HPDE6-E6E7 (cell line): ENCODE data around the gene GDF10.

ENCODE experiments used
- DNase-seq: peaks from one replicate; pipeline ENCODE4 v3.0.0; 2011; ENCODE audit warnings: missing footprints; ENCODE audit errors: extremely low spot score

GDF10 gene

DNA sequence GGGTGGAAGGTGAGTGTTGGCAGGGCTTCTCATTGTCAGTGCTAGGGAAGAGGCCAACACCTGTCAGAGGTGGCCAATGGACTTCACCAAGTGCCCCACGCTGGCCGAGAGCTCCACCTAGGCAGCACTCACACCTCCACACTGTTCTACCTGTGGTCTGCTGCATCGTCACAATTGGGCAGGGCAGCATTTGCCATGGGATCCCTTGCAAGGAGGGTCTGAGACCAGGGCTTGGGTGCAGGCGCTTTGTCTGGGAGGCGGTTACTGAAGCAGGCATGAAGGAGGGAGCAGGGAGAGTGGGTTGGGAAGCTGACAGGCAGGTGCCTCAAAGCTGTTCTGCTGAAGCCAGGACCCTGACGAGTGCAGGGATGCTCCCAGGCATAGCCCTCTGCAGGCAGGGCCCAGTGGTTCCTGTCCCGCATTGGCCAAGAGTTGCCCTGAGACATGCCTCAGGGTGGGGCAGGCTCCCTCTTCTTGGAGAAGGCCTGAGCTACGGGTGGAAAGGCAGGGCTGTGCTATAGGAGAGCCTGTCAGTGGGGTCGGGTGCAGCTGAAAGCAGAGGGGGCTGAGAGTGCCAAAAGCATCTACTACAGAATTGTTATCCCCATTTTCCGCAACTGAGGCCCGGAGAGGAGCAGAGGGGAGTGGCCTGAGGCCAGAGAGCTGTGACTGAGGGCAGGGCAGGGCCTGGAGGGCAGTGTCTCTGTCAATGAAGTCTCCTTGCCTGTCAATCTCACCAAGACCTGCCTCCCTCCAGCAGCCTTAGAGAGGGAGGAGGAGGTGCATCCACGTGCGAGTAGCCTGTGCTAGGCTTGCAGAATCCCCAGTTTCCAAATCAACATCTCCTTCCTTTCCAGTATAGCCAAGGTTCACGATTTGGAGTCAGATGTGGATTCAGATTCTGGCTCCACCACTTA is 52.2 kb downstream of the GDF10 start:
- no peak for DNase-seq

DNA sequence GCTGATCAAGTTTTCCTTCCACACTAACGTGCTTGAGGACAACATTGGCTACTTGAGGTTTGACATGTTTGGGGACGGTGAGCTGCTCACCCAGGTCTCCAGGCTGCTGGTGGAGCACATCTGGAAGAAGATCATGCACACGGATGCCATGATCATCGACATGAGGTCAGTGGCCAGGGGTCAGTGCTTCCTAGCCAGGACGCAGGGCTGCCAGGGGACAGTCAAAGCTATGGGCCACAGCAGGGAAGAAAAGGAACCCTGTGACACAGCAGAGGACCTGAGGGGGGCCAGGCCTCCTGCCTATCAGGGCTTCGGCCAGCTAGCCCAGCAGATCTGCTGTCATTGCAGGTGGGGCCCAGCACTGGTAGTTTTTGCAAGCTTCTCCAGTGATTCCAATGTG is 53.4 kb downstream of the GDF10 start:
- no peak for DNase-seq

DNA sequence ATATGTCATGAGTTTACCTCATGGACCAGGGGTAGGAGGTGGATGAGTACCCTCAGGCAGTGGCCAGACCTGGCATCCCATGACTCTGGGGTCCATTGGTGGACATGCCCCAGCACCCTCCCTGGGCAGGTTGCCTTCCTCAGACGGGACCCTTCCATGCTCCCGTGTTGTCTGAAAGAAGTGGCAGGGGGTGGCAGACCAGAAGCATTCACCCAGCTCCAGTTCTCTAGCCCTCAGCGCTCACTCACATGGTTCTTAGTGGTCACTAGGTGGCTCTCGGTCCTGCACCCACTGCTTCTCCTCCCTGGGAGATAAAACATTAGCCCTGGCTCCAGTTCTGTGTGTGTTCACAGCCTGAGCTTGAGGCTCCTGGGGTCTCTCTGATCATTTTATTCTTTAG is 54.2 kb downstream of the GDF10 start:
- peak; percentile 17 for DNase-seq

DNA sequence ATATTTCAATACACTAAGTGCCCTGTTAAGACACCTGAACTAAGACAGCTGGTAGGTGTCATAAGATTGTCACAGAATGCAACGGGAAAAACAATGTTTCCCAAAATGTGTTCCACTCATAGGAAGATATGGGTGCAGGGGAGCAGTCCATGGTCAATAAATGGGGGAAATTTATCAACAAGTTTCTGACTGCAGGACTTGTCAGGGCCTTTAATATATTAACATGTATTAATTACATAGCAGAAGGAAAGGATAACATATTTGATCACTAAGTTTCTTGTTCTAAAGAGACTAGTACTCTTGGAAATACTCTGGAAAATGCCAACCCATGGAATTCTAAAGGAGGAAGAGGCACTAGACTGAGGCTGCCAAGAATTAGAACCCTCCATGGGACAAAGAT is 54.9 kb downstream of the GDF10 start:
- DNase-seq = no peak

DNA sequence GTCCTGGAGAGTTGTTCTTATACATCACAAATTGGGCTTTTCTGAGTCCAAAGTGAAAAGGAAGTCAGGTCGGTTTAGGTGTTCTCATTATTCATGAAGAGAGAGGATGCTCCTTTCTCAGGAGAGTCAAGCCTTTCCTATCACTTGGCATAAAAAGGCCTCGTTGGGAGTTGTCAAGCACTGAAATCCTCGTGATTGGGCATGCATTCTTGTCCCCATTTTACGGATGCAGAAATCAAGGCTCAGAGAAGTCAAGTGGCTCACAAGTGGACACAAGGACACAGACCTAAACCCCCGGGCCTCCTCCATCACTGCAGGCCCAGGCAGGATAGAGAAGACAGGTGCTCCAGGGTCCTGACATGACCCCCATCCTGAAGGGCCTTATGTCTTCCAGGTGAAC is 56.7 kb downstream of the GDF10 start:
- no peak for DNase-seq

DNA sequence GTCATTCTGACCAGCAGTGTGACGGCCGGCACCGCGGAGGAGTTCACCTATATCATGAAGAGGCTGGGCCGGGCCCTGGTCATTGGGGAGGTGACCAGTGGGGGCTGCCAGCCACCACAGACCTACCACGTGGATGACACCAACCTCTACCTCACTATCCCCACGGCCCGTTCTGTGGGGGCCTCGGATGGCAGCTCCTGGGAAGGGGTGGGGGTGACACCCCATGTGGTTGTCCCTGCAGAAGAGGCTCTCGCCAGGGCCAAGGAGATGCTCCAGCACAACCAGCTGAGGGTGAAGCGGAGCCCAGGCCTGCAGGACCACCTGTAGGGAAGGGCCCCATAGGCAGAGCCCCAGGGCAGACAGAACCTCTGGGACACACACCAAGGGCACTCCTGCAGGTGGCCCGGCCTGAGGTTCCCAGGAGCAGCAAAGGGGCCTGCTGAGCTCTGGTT is 57.2 kb downstream of the GDF10 start:
- DNase-seq = no peak

DNA sequence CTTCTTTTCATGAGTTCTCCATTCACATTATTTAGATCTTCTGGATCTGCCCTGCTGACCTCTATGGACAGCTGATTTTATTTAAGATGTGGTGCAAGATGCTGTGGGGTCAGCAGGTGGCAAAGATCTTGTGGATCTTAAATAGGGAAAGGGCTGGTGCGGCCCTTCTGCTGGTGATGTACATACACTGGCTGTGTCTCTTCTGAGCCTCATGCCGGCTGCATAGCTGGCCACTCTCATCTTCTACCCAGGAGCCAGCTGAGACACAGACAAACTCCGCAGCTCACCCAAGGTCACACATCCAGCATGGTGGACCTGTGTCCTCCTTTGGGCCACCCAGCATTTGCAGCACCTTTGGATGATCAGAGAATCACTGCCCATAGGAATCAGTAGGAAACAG is 57.9 kb downstream of the GDF10 start:
- no peak for DNase-seq

DNA sequence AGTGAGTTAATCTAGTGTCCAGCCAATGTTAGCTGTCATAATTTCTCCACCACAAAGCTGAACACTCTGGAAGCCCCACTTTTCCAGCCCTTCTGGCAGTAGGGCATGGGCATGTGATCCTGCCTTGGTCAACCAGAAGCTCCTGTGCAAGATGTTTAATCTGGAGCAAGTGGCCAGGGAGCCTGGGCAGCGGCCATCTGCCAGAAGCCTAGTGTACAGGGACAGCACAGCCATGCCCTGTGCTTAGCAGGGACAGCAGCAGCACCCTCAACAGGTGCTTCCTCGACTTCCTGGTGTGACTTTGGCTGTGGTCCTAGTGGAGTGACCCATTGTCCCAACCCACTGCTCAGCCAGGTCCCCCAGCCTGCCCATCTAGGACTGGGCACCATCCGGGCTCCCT is 58.5 kb downstream of the GDF10 start:
- no peak for DNase-seq

DNA sequence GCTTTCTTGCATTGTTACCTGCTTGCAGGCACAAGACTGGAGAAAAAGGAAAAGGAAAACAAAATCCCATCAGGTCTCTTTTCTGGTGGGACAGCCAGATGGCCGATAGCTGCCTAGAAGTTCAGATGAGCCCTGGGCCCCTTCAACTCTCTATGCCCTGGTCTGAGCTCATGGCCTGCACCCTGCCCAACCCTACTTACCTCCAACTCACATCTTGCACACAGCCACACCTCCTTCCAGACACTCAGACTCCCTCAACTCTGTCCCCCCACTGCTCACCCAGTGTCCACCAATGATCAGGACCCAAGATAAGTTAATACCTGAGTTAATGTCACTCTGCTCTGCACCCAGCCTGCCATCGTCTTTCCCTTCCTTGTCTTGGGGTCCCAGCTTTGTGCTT is 59.1 kb downstream of the GDF10 start:
- no peak for DNase-seq

DNA sequence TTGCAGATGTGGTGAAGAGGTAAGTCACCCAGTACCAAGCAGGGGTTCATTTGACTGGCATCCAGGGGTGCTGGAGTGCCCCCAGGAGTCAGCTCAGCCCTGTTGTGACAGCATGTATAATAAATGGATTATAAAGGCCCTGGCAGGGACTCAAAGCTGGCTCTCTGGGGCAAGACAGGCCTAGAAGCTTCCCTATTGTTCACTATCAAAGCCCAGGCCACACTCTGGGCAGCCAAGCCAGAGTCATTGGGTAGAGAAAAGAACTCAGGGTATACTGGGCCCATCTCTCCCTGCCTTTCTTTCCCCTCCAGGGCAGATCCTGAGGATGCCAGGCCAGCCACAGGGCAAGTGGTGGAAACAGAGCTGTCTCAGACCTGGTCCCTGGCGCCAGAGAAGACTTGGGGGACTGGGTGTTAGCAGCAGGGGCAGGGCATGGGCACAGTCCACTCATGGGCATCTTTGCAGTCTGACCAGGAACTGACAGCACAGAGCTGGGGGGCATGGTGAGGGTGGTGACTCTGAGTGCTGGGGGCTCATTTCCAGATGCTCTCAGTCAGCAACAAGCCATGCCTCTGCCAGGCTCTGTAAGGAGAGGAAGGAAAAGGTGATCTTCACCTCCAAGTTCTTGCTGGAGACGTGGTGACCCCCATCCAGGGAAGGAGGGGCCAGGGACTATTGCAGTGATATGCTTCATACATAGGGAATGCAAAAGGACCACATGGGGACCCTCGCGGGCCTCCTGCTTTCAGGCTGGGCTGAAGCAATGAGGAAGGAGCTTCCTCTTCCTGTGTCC is 59.8 kb downstream of the GDF10 start:
- DNase-seq = no peak

DNA sequence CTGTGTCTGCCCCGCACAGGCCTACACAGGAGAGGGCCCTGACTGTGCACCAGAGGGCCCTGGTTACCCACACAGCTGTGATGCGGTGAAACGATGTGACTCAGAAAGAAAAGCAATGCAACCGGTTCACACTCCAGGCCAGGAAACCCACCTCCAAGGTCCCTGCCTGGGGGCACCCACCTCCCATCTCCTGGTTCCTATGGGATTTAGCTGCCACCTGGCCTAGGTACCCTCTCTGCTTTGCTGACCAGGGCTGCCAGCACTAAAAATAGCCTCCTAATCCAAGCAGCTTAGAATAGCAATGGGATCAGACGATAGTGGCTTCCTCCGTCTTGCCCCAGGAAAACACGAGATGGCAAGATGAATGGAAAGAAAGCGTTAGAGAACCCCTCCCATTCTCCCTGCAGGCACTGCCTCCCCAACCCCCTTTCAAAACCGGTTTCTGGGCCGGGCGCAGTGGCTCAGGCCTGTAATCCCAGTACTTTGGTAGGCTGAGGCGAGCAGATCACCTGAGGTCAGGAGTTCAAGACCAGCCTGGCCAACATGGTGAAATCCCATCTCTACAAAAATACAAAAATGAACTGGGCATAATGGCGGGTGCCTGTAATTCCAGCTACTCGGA is 60.5 kb downstream of the GDF10 start:
- DNase-seq = no peak

DNA sequence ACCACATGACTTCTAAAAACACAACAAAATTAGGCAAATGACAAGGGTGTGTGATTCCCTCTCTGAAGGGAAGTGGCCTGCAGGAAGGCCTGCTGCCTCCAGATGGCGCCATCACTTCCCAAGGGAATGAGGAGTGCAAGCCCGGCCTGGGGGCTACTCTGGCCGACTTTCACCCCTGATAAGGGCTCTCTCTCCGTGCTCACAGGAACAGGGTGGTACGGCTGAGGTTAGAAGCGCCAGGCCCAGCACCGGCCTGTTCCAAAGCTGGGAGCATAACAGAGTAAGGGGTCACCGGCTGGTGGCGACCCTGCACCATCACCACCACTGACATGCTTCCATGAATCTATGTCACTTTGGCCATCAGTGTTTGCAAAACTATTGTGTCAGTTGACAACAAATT is 61.3 kb downstream of the GDF10 start:
- DNase-seq = peak; percentile 40

DNA sequence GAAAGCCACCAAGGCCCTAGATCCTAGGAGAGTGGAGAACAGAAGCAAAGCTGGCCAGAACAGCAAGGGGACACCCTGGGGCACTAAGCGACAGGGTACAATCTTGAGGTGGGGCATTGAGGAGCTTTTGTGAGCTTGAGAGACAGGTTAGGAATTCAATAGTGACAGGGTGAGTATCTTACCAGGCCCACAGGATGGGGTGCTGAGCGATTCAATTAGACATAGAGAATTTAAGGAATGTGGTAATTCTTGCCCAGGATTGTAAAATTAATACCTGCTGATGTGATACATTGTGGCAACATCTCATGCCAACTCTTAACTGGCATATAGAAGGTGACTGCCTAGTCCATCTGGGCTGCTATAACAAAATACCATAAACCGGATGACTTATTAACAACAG is 62.2 kb downstream of the GDF10 start:
- DNase-seq = no peak
